Measurements from ENCODE around the gene MAFF.

GRCh38 chr22:38189104-38189503 lies 12.7 kb upstream of the MAFF start:
- TF ChIP-seq YY1 (IDR thresholded peaks at IDR 0.05; ENCODE audit: low read depth) = no peak
- TF ChIP-seq CTCF (IDR thresholded peaks at IDR 0.05) = no peak
- no peak for TF ChIP-seq POLR2AphosphoS5 (IDR thresholded peaks at IDR 0.05; ENCODE audit: low read depth, low read length)
- TF ChIP-seq MXI1 (IDR thresholded peaks at IDR 0.05; ENCODE audit: low read depth, low read length) = no peak
- TF ChIP-seq ELF1 (IDR thresholded peaks at IDR 0.05) = no peak
- TF ChIP-seq JUND (IDR thresholded peaks at IDR 0.05) = no peak
- TF ChIP-seq RXRA (IDR thresholded peaks at IDR 0.05; ENCODE audit: borderline replicate concordance, low read depth) = no peak
- no peak for TF ChIP-seq CHD2 (IDR thresholded peaks at IDR 0.05; ENCODE audit: low read length, partially characterized antibody)
- TF ChIP-seq EZH2phosphoT487 (IDR thresholded peaks at IDR 0.05; ENCODE audit: borderline replicate concordance, low read depth) = no peak
- TF ChIP-seq MAX (IDR thresholded peaks at IDR 0.05; ENCODE audit: low read depth) = no peak
- TF ChIP-seq ZBTB33 (IDR thresholded peaks at IDR 0.05; ENCODE audit: borderline replicate concordance, low read depth) = no peak
- no peak for TF ChIP-seq IRF3 (IDR thresholded peaks at IDR 0.05; ENCODE audit: low read depth, low read length)
- TF ChIP-seq USF1 (IDR thresholded peaks at IDR 0.05; ENCODE audit: borderline replicate concordance, low read depth) = no peak
